IPS DF 19.7 (cell line): ENCODE measurements around the gene NPR2.

ENCODE experiments used
- DNase-seq: peaks from one replicate; pipeline ENCODE4 v3.0.0-alpha.2; 2013; ENCODE audit warnings: low read depth, low spot score

Gene NPR2

DNA sequence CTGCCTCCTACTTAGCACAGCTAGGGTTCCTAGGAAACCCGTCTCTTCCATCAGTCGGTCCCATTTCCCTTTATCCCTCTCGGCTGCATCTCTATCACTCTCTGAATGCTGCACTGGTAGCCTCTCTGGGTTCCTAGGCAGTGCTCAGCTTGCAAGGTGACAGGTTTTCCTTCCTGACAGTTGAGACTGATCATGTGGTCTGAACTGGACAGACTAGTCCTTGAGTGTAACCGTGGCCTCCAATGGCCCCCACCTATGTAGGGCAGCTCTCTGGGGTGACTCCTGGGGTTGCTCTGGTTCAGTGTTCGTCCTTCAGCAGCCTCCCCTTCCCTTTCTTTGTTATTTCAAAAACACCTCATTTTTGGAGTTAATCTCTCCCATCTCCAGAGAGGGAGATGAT is 41.4 kb downstream of the NPR2 start:
- DNase-seq, result no peak

DNA sequence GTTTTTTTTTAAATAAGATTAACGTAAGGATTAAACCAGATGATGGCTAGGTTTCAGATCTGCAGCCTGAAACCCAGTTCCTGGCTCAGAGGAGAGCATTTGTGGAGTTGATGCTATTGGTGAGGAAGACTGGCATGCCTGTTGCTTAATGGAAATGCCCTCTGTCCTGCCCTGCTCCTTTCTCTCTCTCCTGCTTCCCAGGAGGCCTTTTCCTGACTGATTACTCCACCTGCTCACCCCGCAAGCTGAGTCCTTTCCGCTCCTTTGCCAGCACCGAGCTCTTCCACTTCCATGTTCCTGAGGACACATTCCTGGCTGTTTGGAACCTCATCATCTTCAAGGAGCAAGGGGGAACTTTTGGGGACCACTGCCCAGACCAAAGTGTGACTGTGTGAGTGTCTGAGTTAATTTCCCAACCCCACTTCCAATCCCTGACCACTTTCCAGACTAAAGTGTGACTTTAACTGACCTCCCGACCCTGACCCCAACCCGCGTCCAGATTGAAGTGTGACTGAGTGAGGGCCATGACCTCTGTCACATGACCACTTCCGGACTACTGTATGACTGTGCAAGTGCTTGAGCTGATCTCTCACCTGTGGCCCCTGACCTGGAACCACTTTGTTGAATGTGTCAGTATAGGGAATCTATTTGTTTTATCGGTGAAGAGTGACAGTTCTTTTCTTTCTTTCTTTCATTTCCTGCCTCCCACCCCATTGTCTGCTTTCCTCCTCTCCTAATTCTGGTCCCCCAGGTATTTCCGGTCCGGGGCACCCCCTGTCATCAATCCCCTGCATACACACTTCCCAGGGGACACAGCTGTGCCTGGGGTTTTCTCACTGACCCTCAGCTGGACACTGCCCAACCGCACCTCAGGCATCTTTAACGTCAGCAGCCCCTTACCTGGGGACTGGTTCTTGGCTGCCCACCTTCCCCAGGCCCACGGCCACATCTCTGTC is 43.1 kb downstream of the NPR2 start:
- DNase-seq, result no peak

DNA sequence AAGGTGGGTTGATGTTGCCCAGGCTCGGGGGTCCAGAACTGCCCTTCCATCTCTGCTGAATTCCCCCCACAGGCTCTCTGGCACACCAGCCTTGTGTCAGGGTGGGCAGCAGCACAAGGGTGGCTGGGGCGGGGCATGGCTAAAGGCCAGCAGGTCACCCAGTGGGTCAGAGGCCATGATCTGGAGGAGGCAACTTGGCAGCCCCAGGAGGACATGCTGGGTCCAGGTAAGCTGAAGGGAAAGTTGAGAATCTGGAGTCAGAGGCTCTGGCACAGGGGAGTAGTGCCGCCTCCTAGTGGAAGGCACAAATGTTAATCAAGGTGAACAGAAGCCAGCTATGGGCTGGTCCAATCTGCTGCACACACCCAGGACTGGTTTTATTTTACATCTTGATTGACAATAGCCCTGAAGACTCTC is 43.8 kb downstream of the NPR2 start:
- DNase-seq, result no peak

DNA sequence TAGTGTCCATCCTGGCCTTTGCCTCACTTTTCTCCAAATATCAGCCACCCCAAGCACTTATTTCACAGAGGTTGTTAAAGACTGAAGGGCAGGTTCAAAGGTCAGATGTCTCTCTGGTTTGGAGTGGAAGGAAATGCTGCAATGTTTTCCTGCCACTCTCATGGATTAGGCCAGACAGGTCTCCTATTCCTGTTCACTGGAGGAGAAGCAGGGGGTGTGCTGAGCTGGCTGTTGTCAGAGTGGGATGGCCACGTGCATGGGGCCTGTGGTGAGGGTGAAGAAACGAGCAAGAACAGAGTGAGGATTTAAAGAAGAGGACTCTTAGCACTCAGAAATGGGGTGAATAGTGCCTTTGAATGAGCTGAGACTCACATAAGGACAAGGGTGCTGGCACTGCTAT is 44.4 kb downstream of the NPR2 start:
- no peak for DNase-seq

DNA sequence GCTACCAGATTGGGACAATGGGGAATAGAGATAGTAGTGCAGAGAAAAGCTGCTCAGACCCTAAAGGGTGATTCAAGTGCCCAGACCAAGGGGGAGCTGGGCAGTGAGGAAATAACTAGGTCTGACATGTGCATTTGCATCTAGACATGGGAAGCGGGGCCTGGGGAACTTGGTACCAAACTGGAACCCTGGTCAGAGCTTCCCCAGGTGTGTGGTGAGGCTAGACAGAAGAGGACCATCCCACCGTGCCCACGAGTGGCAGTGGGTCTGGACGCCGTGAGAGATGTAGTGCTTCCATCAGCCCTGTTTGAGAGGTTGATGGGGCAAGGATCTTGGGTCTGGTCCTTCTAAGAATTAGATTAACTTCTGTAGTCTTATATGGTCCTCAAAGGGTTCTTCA is 45.2 kb downstream of the NPR2 start:
- no peak for DNase-seq

DNA sequence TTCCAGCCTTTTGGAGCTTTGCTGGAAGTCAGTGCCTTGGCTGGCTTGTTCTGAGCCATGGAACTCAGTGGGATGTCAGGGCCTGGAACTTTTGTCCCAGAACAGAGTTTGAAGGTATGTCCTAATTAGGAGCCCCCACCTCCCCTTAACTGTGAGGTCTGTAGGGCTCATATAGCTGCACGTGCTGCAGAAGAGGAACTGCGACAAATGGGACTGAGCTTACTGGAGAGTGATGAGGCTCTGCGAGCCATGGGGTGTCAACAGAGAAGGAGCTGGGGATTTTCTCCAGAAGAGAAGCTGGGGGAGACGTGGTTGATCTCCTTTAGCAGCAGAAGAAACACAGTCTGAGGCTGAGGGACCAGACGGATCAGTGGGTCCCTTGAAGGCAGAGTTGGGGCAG is 48.5 kb downstream of the NPR2 start:
- DNase-seq, result no peak

DNA sequence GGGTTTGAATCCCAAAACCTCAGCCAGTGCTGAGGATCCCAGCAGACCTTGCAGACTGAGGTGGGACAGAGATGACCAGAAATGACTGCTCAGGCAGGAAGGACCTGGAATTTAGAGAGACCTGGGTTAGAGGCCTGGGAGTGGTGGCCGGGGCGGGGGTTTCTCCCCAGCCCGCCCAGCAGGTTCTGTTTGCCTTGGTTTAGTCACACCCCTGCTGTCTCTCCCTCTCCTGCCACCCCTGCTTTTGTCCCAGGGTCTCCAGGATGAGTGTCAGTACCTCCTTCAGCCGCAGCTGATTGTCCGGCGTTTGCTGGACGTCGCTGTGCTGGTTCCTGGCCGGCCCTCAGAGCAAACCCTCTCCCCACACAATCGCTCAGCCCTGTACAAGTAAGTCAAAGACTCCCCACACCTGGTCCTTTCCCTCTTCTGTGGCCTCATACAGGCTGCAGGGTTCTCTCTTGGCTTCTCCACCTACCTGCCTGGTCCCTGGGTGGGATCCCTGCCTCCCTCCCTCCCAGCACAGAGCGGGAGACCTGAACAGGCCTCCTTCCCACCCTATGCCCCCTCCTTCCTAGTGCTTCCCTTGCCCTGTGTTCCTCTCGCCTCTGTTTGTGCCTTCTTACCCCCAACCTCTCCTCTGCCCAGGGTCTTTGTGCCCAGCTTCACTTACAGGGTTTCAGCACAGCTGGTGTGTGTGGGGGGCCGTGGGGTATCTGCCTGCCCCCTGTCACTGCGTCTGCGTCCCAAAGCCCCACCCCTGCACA is 49.7 kb downstream of the NPR2 start:
- DNase-seq, result no peak

DNA sequence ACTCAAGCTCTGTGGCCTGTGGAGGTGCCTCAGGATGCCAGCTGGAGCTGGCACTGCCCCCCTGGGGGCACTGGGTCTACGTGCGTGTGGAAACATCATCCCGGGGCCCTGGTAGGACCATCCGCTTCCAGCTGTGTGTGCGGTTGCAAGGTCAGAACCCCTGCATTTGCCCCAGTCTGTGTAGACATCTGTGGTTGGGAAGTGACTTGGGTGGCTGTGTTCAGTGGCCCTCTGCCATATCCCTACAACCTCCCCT is 50.2 kb downstream of the NPR2 start:
- no peak for DNase-seq

DNA sequence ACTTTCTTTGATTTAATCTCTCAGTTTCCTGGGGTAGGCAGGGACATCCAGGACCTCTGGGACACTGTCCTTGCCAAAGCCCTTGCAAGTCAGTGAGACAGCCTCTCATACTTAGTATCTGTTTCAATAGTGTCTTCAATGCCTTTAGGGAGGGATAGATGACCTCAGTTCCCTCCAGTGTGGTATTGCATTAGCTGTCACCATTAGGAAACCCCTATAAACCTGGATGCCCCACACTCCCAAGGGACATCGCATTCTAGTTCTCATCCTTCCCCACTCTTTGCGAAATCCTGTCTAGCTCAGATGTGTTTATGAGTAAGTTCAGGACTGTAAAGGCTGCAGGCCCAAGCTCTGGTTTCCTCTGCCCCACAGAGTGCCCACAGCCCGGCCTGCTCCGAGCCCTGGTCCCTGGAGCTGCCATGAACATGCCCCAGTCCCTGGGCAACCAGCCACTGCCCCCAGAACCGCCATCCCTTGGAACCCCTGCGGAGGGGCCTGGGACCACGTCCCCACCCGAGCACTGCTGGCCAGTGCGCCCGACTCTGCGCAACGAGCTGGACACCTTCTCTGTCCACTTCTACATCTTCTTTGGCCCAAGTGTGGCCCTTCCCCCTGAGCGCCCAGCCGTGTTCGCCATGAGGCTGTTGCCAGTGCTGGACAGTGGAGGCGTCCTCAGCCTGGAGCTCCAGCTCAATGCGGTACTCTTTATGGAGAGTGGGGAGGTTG is 50.8 kb downstream of the NPR2 start:
- DNase-seq, result no peak

DNA sequence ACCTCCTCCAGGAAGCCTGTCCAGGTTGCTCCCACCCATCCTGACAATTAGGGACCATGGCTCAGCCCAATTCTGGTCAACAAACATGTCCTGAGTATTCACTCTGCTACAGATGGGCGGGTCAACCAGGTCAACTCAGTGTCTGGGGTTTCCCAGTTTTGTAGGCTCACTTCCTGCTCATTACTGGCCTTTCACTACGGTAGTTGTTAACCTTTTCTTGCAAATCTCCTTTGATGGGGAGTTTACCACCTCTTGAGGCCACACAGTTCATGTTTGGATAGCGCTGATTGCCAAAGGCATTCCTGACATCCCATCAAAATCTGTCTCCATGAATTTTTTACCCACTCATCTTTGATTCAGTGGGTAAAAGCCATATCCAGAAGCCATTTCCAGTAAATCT is 51.4 kb downstream of the NPR2 start:
- DNase-seq, result no peak

DNA sequence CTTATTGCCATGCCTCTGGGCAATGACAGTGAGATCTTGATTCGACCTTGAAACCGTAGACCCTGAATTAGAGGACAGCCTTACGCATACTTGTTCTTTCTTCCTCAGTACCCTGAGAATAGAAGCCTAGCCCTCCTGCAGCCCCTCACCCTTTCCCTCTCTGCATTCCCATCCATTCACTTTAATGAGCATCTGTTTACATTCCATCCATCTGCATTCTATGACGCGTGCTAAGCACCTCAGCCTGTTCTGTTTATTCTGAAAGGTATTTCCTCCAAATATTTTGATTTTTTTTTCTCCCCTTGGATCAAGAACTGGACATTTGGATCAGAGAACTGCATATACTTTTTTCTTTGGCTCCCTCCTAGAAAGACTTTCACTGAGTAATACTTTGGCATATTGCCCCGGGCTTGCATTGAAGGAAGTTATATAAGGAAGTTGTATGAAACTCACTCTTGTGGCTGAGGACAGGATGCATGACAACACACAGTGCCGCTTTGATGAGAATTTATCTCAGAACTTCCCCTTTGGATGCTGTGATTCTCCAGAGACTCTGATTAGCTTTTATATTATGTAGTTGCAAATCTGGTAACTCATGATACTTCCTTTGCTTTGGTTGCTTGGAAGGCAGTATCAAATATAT is 53.4 kb downstream of the NPR2 start:
- DNase-seq, result no peak

DNA sequence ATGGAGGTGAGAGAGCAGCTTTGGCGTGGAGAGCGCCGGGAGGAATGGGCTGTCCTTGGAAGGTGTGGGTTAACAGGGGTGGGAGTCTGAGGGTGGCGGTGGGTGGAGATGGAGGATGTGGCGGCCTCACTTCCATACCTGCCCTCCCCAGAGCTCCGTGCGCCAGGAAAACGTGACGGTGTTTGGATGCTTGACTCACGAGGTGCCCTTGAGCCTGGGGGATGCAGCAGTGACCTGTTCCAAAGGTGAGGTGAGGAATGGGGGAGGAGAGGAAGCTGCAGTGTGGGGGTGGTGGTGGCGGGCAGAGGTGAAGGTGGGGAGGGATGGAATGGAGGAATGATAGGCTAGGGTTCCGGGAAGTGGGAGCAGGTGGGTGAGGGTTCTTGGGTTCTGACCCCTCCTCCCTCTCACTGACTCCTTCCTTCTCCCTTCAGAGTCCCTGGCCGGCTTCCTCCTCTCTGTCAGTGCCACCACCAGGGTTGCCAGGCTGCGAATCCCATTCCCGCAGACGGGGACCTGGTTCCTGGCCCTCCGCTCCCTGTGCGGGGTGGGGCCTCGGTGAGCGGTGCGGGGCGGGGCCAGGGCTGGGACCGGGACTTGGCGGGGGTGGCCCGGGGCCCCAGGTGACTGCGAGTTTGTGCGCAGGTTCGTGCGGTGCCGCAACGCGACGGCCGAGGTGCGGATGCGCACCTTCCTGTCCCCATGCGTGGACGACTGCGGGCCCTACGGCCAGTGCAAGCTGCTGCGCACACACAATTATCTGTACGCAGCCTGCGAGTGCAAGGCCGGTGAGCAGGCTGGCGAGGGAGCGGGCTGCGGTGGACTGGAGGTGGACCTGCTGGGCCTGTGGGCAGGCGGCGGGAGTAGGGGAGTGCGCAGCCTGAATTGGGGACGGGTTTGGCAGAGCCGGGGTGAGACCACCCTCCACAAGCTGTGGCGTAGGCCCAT is 54.7 kb downstream of the NPR2 start:
- no peak for DNase-seq

DNA sequence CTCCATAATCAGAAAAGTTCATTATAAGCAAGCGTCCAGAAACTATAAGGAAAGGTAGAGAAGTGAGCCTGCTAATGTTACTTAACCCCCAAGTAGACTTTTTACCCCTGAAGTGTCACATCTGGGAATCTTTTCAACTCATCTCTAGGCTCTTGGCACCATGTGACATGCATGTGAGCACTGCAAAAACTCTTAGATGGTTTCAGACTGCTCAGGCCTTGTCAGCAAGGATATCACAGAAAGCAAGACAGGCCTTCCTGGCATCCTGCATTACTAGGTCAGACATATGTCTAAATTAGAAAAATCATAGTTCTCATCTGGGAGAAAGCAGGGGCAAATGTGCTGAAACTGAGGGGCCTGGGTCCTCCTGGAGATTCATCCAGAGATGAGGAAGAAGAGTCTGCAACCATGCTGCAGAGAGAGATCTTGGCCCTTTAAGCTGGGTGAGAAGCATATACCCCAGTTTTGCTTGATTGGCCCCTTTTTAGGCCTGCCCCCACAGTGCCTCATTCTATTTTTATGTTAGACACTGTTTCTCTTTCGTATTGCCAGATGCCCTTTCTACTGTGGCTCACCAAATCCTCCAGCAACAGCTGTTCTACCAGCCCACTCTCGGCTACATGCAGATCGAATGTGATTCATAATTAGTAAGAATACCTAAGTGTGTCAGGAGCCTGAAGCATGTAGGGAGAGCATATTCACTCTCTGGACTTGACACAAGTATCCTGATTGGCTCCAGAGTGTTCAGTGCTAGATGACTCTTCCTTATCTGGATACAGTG is 56.6 kb downstream of the NPR2 start:
- no peak for DNase-seq

DNA sequence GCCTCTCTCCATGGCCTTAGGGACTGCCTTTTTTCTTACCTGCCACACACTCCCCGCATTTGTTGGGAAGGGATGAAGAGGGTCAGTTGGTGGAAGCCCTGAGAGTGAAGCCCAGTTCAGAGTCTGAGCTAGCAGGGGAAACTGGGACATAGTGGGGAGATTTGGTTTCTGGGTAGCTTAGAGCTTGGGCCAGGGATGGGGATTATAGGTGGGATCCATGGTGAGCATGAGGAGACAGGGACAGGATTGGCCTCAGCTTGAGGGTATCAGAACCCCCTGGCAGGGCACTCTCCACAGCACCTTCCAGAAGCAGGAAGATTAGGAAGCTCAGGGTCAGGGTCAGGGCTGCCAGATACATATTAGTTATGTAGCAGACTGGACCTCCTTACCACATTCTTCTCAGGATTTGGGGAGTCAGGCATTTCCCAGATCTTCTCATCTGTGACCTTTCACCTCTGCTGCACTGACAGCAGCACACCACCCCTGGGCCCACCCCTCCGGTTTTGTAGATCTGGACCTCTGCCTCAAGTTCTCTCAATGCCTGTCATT is 61.0 kb downstream of the NPR2 start:
- DNase-seq, result no peak

DNA sequence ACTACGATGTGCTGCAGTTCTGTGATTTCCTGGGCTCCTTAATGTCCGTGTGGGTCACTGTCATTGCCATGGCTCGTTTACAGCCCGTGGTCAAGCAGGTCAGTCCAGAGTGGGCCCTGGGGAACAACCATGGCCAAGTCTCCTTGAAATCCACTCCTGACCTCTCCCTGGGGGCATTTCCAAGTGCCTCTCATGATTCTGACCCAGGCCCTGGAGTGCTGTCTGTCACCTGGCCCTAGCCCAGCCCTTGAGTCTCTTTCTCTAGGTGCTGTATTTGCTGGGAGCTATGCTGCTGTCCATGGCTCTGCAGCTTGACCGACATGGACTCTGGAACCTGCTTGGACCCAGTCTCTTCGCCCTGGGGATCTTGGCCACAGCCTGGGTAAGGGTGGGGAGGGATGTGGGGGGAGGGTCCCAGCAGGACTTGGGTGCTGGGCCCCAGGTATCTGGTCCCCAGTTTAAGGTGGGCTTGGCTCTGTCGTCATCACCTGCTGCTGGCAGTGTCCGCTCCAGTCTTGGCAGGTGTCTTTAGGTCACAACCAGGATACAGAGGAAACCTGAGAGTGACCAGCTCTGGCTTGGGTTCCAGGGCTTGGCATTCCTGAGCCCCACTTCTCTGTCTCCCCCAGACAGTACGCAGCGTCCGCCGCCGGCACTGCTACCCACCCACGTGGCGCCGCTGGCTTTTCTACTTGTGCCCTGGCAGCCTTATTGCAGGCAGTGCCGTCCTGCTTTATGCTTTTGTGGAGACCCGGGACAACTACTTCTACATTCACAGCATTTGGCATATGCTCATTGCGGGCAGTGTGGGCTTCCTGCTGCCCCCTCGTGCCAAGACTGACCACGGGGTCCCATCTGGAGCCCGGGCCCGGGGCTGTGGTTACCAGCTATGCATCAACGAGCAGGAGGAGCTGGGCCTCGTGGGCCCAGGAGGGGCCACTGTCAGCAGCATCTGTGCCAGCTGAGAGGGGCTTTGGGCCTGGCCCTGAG is 61.8 kb downstream of the NPR2 start:
- DNase-seq, result no peak

DNA sequence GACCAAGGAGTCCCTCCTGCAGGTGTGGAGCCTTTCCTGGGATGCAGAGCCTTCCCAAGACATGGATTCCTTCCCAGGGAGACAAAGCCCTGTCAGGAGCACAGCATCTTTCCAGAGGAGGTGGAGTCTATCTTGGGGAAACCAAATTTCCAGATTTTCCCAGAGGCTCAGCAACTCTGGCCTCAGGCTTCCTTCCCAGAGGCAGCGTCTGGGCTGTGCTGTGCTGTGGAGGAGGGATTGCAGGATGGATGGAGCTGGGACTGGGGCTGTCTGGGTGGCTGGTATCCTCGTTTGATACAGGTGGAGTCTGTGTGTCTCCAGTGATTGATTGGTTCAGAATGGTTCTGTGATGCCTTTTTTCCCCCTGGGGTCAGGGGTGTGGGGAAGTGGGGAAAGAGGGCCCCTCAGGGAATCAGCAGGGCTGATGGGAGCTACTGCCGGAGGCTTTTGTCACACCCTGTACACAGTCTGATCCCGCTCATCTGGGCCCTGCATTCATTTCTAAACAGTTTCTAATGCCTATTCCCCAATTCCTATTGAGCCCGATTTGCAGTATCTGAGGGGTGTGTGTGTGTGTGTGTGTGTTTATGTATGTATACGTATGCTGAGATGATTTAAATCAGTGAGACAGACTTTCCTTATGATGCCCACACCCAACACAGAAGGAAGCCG is 62.8 kb downstream of the NPR2 start:
- no peak for DNase-seq

DNA sequence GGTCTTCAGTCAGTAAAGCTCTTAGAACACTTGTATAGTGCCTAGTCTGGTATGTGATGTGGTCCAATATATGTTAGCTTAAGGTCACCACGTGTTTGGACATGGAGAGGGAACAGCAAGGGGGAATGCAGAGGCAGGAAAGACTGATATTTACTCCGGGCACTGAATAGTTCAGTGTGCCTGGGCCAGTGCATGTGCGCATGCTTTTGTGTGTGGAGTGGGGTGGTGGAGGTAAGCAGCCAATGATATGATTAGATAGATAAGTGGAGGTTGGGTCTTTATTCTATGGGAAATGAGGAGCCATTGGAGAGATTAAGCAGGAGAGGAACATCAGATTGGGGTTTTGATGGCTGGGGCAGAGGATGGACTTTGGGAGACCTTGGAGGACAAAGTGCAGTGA is 64.8 kb downstream of the NPR2 start:
- DNase-seq, result no peak

DNA sequence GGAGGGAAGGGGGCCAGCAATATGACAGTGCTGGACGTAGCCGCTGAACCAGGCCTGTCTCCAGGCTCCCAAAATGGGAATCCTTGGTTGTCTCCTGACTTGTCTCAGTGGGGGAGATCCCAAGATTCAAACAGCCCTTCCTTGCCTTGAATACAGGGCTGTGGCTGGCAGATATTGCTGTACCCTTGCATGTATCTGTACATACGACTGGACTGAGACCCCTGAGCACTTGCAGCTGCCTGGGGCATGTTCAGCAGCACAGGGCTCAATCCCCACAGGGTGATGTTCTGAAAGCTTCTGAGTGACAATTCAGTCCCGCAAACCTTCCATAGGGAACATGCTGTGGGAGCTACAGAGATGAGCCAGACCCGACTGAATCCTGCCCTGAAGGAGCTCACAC is 65.5 kb downstream of the NPR2 start:
- no peak for DNase-seq
